Neutrophil (primary cell): Measurements from ENCODE around the gene PDE2A.
A peak's percentile ranks its signal among the peaks of the same experiment; 100 is the strongest.

Experiments used
- H3K27ac ChIP-seq: fragments of 200-600 bp; sonication (generic); 2 replicates; pipeline ENCODE4 v1.5.1; 2016; ENCODE audit warnings: mild to moderate bottlenecking, moderate library complexity
- H3K27me3 ChIP-seq: fragments of 200-600 bp; sonication (generic); 2 replicates; pipeline ENCODE4 v1.6.0; 2016; ENCODE audit warnings: mild to moderate bottlenecking
- H3K36me3 ChIP-seq: fragments of 200-600 bp; sonication (generic); 2 replicates; pipeline ENCODE4 v1.5.1; 2017
- H3K4me1 ChIP-seq, 2 experiments: fragments of 200-600 bp in 1 of 2; sonication (generic) in 1 of 2; 1 replicate in 1 of 2; 2 replicates in 1 of 2; pipeline versions ENCODE4 v1.5.1 to v1.6.1; 2013 to 2016; ENCODE audit warnings: low read depth in 1 of 2, low read length in 1 of 2, mild to moderate bottlenecking in 1 of 2, moderate library complexity in 1 of 2; ENCODE audit not compliant: control insufficient read depth in 1 of 2, insufficient read depth in 1 of 2
- H3K4me3 ChIP-seq, 2 experiments: fragments of 200-600 bp in 1 of 2; sonication (generic) in 1 of 2; 1 replicate in 1 of 2; 2 replicates in 1 of 2; pipeline ENCODE4 v1.5.1; 2013 to 2016; ENCODE audit warnings: low read depth in 1 of 2, low read length in 1 of 2, mild to moderate bottlenecking in 1 of 2, moderate library complexity in 1 of 2
- H3K9me3 ChIP-seq: fragments of 200-600 bp; sonication (generic); 2 replicates; pipeline ENCODE4 v1.5.1; 2016
- CTCF ChIP-seq: fragments of 200-600 bp; sonication (generic); IDR thresholded peaks from 2 replicates; pipeline ENCODE4 v1.5.1; 2016; ENCODE audit warnings: antibody characterized with exemption

PDE2A gene

GRCh38 chr11:72682858-72683243, 8.6 kb upstream of the PDE2A start:
- Histone ChIP-seq H3K36me3 (peaks cover 63% of the 10 kb centered on the region), H3K4me3 (no peak overlapping the region), H3K27me3 (peaks cover 15% of the 10 kb centered on the region), H3K4me1 (no peaks in the 10 kb centered on the region), H3K27ac (peak overlapping the region; percentile 36), H3K9me3 (no peaks in the 10 kb centered on the region)
- no peak for TF ChIP-seq CTCF

- no peak for TF ChIP-seq CTCF
- H3K4me1 ChIP-seq: no peaks in the 10 kb centered on the region
- H3K27ac ChIP-seq: peak overlapping the region; percentile 36
Measured at GRCh38 chr11:72682238-72682857, 8.1 kb upstream of the PDE2A start.

DNA sequence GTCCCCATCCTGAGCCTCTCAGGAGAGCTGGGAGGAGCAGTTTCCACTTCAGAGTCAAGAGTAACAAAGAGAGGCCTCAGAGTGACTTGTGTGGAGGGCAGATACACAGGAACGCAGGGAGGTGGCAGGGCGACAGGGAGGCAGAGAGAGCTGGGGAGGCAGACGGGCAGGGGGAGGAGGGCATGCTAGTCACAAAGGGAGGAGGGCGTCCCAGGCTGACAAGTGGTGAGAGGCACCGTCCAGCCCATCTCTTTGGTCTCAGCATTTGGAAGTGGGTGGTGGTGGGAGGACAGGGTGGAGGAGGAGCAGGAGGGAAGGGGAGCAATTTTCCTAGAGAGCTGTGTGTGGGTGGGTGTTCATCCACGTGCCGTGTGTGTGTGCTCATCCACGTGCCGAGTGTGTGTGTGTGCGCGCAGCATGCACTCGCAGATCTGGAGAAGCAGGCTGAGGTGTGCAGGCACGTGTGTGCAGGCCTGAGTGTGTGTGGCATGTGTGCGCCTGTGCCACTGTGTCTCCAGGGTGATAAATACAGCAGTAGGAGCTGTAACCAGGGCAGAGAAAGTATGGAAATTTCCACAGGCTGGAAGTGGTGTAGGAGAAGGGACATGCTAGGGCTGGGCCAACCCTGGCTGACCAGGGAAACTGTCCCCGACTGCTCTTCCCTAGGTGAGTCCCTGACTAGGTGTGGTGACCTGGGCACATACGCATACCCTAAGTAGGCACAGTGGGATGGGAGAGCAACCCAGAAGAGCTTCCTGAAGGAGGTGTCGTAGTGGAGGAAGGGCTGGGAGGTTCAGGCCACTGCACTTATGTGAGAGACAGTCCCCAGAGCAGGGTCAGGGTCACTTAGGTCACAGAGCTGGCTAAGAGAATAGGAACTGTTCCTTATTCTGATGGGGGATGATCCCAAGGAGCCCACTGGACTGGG, 7.3 kb upstream of the PDE2A start:
- H3K4me3 ChIP-seq: no peak overlapping the region
- peaks cover 50% of the 10 kb centered on the region for H3K36me3 ChIP-seq
- H3K9me3 ChIP-seq: no peaks in the 10 kb centered on the region
- no peaks in the 10 kb centered on the region for H3K4me1 ChIP-seq
- peak overlapping the region; percentile 36 for H3K27ac ChIP-seq
- peaks cover 29% of the 10 kb centered on the region for H3K27me3 ChIP-seq
- TF ChIP-seq CTCF: no peak

More at GRCh38 chr11:72682238-72682857, 8.1 kb upstream of the PDE2A start:
- Histone ChIP-seq H3K4me3 (no peak overlapping the region), H3K9me3 (no peaks in the 10 kb centered on the region), H3K27me3 (peaks cover 20% of the 10 kb centered on the region), H3K36me3 (peaks cover 58% of the 10 kb centered on the region)

DNA sequence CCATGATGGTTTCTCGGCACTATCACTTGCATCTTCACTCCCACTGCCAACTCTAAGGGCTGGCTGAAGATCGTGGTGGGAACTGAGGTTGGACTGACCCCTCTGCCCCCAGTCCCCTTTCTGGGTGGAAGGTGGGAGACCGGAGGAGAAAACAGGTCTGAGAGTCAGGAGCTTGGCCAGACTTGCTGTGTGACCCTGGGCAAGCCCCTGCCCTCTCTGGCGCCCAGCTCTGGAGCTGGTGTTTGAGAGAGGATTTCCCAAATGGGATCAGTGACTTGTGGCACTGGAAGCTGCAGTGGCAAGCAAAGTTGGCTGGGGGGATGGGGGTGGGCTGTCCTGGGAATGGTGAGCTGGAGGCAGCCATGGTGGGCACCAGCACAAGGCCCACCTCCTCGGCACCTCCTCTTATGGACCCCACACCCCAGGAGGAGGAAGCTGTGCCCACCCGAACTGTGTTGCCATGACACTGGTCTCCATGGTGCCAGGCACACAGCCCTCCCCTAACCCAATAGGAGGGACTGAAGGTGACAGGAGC, 6.5 kb upstream of the PDE2A start:
- TF ChIP-seq CTCF: no peak
- Histone ChIP-seq H3K36me3 (peaks cover 42% of the 10 kb centered on the region), H3K27me3 (peaks cover 37% of the 10 kb centered on the region)

DNA sequence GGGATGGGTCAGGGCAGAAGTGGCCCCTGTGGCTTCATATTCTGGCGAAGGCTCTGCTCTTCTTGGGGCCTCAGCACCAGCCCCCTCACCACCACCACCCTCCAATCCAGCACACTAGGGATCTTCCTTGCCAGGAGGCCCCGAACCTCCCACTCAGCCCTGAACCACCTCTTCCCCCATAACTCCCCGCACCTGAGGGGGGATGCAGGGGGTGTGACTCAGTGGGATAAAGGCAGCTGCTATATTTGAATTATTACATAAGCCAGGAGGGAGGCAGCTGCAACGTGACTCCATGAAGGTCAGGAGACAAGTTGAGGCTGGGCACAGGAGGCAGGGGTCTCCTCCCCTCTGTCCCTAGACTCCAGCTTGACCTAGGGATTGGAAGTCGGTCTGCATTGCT, 5.6 kb upstream of the PDE2A start:
- H3K4me1 ChIP-seq: no peaks in the 10 kb centered on the region
- H3K27me3 ChIP-seq: peaks cover 45% of the 10 kb centered on the region
- no peak for TF ChIP-seq CTCF

More for the DNA sequence above, 6.5 kb upstream of the PDE2A start:
- no peaks in the 10 kb centered on the region for H3K9me3 ChIP-seq
- no peaks in the 10 kb centered on the region for H3K4me1 ChIP-seq
- H3K4me3 ChIP-seq: no peak overlapping the region
- peak overlapping the region; percentile 36 for H3K27ac ChIP-seq

More for the DNA sequence above, 5.6 kb upstream of the PDE2A start:
- no peak overlapping the region for H3K27ac ChIP-seq
- H3K4me3 ChIP-seq: no peak overlapping the region
- H3K9me3 ChIP-seq: no peaks in the 10 kb centered on the region
- peaks cover 34% of the 10 kb centered on the region for H3K36me3 ChIP-seq
